PC-3 (cell line): ENCODE measurements around the gene GPR176. TPM values are rescaled to one million over a fixed set of nuclear protein-coding genes. Genes with fewer than 3 reads are reported as not detected.
A peak's percentile ranks its signal among the peaks of the same experiment; 100 is the strongest.

Source experiments
- ATAC-seq: fragments of 200-7000 bp; cut with Tn5 transposase; 2 replicates; pipeline ENCODE4 v1.9.1; 2020; ENCODE audit warnings: mild to moderate bottlenecking, moderate library complexity
- BruUV-seq: library from RNA; stranded (reverse); fragments of 400-500 nt; replicated peaks from 2 replicates; lab custom pipeline; 2021; lab: Mats Ljungman, UMichigan
- CTCF ChIA-PET: fragments of 300-600 bp; sonication (Branson Sonifier 250); formaldehyde crosslinking; loops from one replicate; lab custom pipeline; 2022; ENCODE audit warnings: antibody characterized with exemption; lab: Charles Lee
- POLR2A ChIA-PET: fragments of 300-600 bp; sonication (Branson Sonifier 250); formaldehyde crosslinking; loops from one replicate; lab custom pipeline; 2022; ENCODE audit warnings: antibody characterized with exemption; ENCODE audit not compliant: unreplicated experiment; lab: Charles Lee
- DNase-seq: peaks from one replicate; pipeline ENCODE4 v3.0.0-alpha.2; 2015
- H2AFZ ChIP-seq: fragments of 300-600 bp; sonication (generic); 2 replicates; pipeline ENCODE4 v1.6.0; 2016; ENCODE audit warnings: antibody characterized with exemption, low read length
- H3F3A ChIP-seq: fragments of 300-600 bp; sonication (generic); one replicate; pipeline ENCODE4 v1.6.0; 2017; ENCODE audit warnings: antibody characterized with exemption, low read length, control low read depth, mild to moderate bottlenecking; ENCODE audit not compliant: unreplicated experiment
- H3K27ac ChIP-seq: fragments of 300-600 bp; sonication (generic); 2 replicates; pipeline ENCODE4 v1.5.1; 2016; ENCODE audit warnings: mild to moderate bottlenecking, low read length
- H3K27me3 ChIP-seq: fragments of 300-600 bp; sonication (generic); 2 replicates; pipeline ENCODE4 v1.6.1; 2016; ENCODE audit warnings: low read length, mixed read lengths
- H3K36me3 ChIP-seq: fragments of 300-600 bp; sonication (generic); 2 replicates; pipeline ENCODE4 v1.6.1; 2016; ENCODE audit warnings: low read depth, mixed run types, low read length, mixed read lengths
- H3K4me1 ChIP-seq: fragments of 300-600 bp; sonication (generic); 2 replicates; pipeline ENCODE4 v1.5.1; 2016; ENCODE audit warnings: low read length; ENCODE audit not compliant: insufficient read depth
- H3K4me2 ChIP-seq: fragments of 300-600 bp; sonication (generic); 2 replicates; pipeline ENCODE4 v1.6.0; 2016; ENCODE audit warnings: low read length
- H3K4me3 ChIP-seq: fragments of 300-600 bp; sonication (generic); 2 replicates; pipeline ENCODE4 v1.5.1; 2016; ENCODE audit warnings: mild to moderate bottlenecking, low read length, mixed read lengths
- H3K79me2 ChIP-seq: fragments of 300-600 bp; sonication (generic); 2 replicates; pipeline ENCODE4 v1.6.1; 2017; ENCODE audit warnings: low read length, mixed read lengths
- H3K9ac ChIP-seq: fragments of 300-600 bp; sonication (generic); 2 replicates; pipeline ENCODE4 v1.6.0; 2016; ENCODE audit warnings: mild to moderate bottlenecking, low read length
- H3K9me2 ChIP-seq: fragments of 300-600 bp; sonication (generic); replicated peaks from 2 replicates; pipeline ENCODE4 v1.6.1; 2016; ENCODE audit warnings: mixed run types, low read length, mixed read lengths
- H3K9me3 ChIP-seq: fragments of 300-600 bp; sonication (generic); 2 replicates; pipeline ENCODE4 v1.6.1; 2016; ENCODE audit warnings: low read length, mixed read lengths
- H4K20me1 ChIP-seq: fragments of 300-600 bp; sonication (generic); 2 replicates; pipeline ENCODE4 v1.6.1; 2016; ENCODE audit warnings: low read length, mixed read lengths
- CTCF ChIP-seq: fragments of 300-600 bp; sonication (generic); conservative IDR thresholded peaks from 2 replicates; pipeline ENCODE4 v1.5.1; 2017; ENCODE audit warnings: antibody characterized with exemption, low read depth, mild to moderate bottlenecking, low read length
- EZH2 ChIP-seq: fragments of 300-600 bp; sonication (generic); IDR thresholded peaks from one replicate; pipeline ENCODE4 v1.6.1; 2017; ENCODE audit warnings: antibody characterized with exemption, mild to moderate bottlenecking, low read length; ENCODE audit not compliant: unreplicated experiment
- EZH2phosphoT487 ChIP-seq: fragments of 300-600 bp; sonication (generic); IDR thresholded peaks from 2 replicates; pipeline ENCODE4 v1.6.1; 2018; ENCODE audit warnings: mild to moderate bottlenecking, antibody characterized with exemption, low read length, borderline replicate concordance
- intact Hi-C: fragments of 100-400 bp; cut with micrococcal nuclease; formaldehyde crosslinking; loops from 2 replicates; pipeline ENCODE4 v1.9.0; 2023
- total RNA-seq: library from RNA; depleted of rRNA; stranded (reverse); fragments of >200 nt; gene quantifications from 2 replicates; pipeline ENCODE4 v1.2.3, GENCODE V29; 2014

GPR176 gene
- total RNA-seq, 1 experiment from 2014 or later: 27.8 TPM

- Histone ChIP-seq H3K9me3 (no peaks in the 10 kb centered on the region), H3K27me3 (no peaks in the 10 kb centered on the region), H3K4me3 (peak overlapping the region; percentile 89), H2AFZ (peak overlapping the region; percentile 99), H3K4me2 (peak overlapping the region; percentile 96), H3K27ac (peak overlapping the region; percentile 64), H3K79me2 (peaks cover 35% of the 10 kb centered on the region), H3K36me3 (no peaks in the 10 kb centered on the region), H3K9ac (peak overlapping the region; percentile 87), H3K9me2 (no peaks in the 10 kb centered on the region), H4K20me1 (no peaks in the 10 kb centered on the region), H3F3A (no peaks in the 10 kb centered on the region), H3K4me1 (peaks cover 31% of the 10 kb centered on the region)
- ATAC-seq: no peak
- POLR2A ChIA-PET: no interaction called here
- DNase-seq: no peak
- CTCF ChIA-PET: no interaction called here
- intact Hi-C loops: no loop called here
- BruUV-seq: TSS peak; percentile 39
- TF ChIP-seq EZH2 (no peak), CTCF (no peak), EZH2phosphoT487 (no peak)
Observed at GRCh38 chr15:39921274-39921638, 1.2 kb upstream of the GPR176 start.

GRCh38 chr15:39920510-39921273 is 626 bp upstream of the GPR176 start:
- intact Hi-C loops: loop anchor here (1.0 kb wide), 1 partner anchor 14 kb away; the partner anchor contains the start of gene EIF2AK4
- H3K4me2 ChIP-seq: peak overlapping the region; percentile 96
- no peaks in the 10 kb centered on the region for H4K20me1 ChIP-seq
- peak overlapping the region; percentile 64 for H3K27ac ChIP-seq
- no peaks in the 10 kb centered on the region for H3K36me3 ChIP-seq
- H2AFZ ChIP-seq: peak overlapping the region; percentile 99
- ATAC-seq: peak; percentile 58
- TF ChIP-seq EZH2phosphoT487 (no peak), EZH2 (no peak), CTCF (no peak)
- no TSS peak for BruUV-seq
- no peaks in the 10 kb centered on the region for H3K27me3 ChIP-seq
- H3K4me1 ChIP-seq: peaks cover 25% of the 10 kb centered on the region
- POLR2A ChIA-PET: interaction anchor here (0.5 kb wide), 1 partner anchor 1320 kb away, joined by 3 read pairs; no protein-coding TSS in a partner anchor
- H3F3A ChIP-seq: no peaks in the 10 kb centered on the region
- peak; percentile 80 for DNase-seq
- no peaks in the 10 kb centered on the region for H3K9me3 ChIP-seq
- CTCF ChIA-PET: no interaction called here
- peak overlapping the region; percentile 89 for H3K4me3 ChIP-seq
- no peaks in the 10 kb centered on the region for H3K9me2 ChIP-seq
- H3K9ac ChIP-seq: peak overlapping the region; percentile 87
- peaks cover 41% of the 10 kb centered on the region for H3K79me2 ChIP-seq

- H3K27ac ChIP-seq: peak overlapping the region; percentile 69
- H3K36me3 ChIP-seq: no peaks in the 10 kb centered on the region
- H3F3A ChIP-seq: no peaks in the 10 kb centered on the region
- POLR2A ChIA-PET: no interaction called here
- no TSS peak for BruUV-seq
- H3K9ac ChIP-seq: peak overlapping the region; percentile 87
- H3K27me3 ChIP-seq: no peaks in the 10 kb centered on the region
- no peaks in the 10 kb centered on the region for H3K9me2 ChIP-seq
- H3K79me2 ChIP-seq: peaks cover 53% of the 10 kb centered on the region
- peaks cover 18% of the 10 kb centered on the region for H3K4me1 ChIP-seq
- H3K4me2 ChIP-seq: peak overlapping the region; percentile 96
- no peaks in the 10 kb centered on the region for H3K9me3 ChIP-seq
- TF ChIP-seq CTCF (no peak), EZH2phosphoT487 (no peak), EZH2 (no peak)
- peak overlapping the region; percentile 99 for H2AFZ ChIP-seq
- ATAC-seq (peak; percentile 2), DNase-seq (no peak)
- intact Hi-C loops: no loop called here
- H3K4me3 ChIP-seq: peak overlapping the region; percentile 89
- CTCF ChIA-PET: no interaction called here
- H4K20me1 ChIP-seq: no peaks in the 10 kb centered on the region
Observed at GRCh38 chr15:39919411-39919747, 687 bp downstream of the GPR176 start.
